ENCODE results near the gene UGP2. TPM values are rescaled to one million over a fixed set of nuclear protein-coding genes. Genes with fewer than 3 reads are reported as not detected.

UGP2 gene
- total RNA-seq (2012; rRNA removed) (58.8 and 101 TPM in 2 replicates), polyA plus RNA-seq (2012; rRNA removed) (36.7 and 45.0 TPM in 2 replicates), Bru-seq, nascent RNA (percentile 82 among the genes with signal in this experiment), BruChase-seq, experiment 1, labeled RNA remaining after a 6-hour chase (percentile 72 among the genes with signal in this experiment), BruChase-seq, experiment 2, labeled RNA remaining after a 2-hour chase (percentile 72 among the genes with signal in this experiment)
- 5.2 and 7.8 TPM in 2 replicates for polyA plus RNA-seq (2012; cell fraction: cytosol; rRNA removed)
- polyA plus RNA-seq (2012; cell fraction: nucleus; rRNA removed; ENCODE audit: low replicate concordance), result 2.2 and 18.2 TPM in 2 replicates
- long read RNA-seq, transcript UGP2-201 (10 exons, 2,338 nt), result minor isoform, 36 of 100 reads
- long read RNA-seq, transcript UGP2-202 (10 exons, 2,136 nt), result major isoform, 41 of 100 reads
- long read RNA-seq, partial matches to known transcripts, result 10 of 100 reads
- long read RNA-seq, other reads (novel, unspliced or antisense), result 10 of 100 reads

- H2AFZ ChIP-seq (replicated peaks; ENCODE audit: low read length, poor library complexity), result peak within 1 kb of the TSS; percentile 95
- CTCF ChIA-PET, result interaction anchor here (0.6 to 2.5 kb wide), 5 partner anchors 19 to 745 kb away, joined by 3 to 15 read pairs (median 4); no protein-coding TSS in a partner anchor
- in situ Hi-C loops (cut with MboI; ENCODE audit: low sequenced_read_pairs), result no loop called here
- TF ChIP-seq MAZ (IDR thresholded peaks at IDR 0.05; ENCODE audit: borderline replicate concordance, low read depth, low read length) (peak; percentile 72; the same call in 1 of the 2 replicates), CEBPB (IDR thresholded peaks at IDR 0.05; ENCODE audit: low read depth, low read length) (no peak), RFX5 (IDR thresholded peaks at IDR 0.05; ENCODE audit: low read depth, low read length) (no peak), CHD1 (IDR thresholded peaks at IDR 0.05; ENCODE audit: low read depth, low read length) (peak; percentile 56; the same call in 1 of the 2 replicates), SMC3 (IDR thresholded peaks at IDR 0.05; ENCODE audit: low read depth, low read length) (no peak), RCOR1 (IDR thresholded peaks at IDR 0.05; ENCODE audit: insufficient replicate concordance, low read length) (no peak), ELK1 (IDR thresholded peaks at IDR 0.05; ENCODE audit: borderline replicate concordance, low read depth, low read length) (no peak), NFE2L2 (IDR thresholded peaks at IDR 0.05; ENCODE audit: low read depth, low read length) (no peak)
- TF ChIP-seq, protein P1, sequence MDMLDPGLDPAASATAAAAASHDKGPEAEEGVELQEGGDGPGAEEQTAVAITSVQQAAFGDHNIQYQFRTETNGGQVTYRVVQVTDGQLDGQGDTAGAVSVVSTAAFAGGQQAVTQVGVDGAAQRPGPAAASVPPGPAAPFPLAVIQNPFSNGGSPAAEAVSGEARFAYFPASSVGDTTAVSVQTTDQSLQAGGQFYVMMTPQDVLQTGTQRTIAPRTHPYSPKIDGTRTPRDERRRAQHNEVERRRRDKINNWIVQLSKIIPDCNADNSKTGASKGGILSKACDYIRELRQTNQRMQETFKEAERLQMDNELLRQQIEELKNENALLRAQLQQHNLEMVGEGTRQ (IDR thresholded peaks at IDR 0.05; ENCODE audit: low read depth, low read length), result no peak
- TF ChIP-seq, protein P2, sequence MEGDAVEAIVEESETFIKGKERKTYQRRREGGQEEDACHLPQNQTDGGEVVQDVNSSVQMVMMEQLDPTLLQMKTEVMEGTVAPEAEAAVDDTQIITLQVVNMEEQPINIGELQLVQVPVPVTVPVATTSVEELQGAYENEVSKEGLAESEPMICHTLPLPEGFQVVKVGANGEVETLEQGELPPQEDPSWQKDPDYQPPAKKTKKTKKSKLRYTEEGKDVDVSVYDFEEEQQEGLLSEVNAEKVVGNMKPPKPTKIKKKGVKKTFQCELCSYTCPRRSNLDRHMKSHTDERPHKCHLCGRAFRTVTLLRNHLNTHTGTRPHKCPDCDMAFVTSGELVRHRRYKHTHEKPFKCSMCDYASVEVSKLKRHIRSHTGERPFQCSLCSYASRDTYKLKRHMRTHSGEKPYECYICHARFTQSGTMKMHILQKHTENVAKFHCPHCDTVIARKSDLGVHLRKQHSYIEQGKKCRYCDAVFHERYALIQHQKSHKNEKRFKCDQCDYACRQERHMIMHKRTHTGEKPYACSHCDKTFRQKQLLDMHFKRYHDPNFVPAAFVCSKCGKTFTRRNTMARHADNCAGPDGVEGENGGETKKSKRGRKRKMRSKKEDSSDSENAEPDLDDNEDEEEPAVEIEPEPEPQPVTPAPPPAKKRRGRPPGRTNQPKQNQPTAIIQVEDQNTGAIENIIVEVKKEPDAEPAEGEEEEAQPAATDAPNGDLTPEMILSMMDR (conservative IDR thresholded peaks at IDR 0.05; ENCODE audit: low read depth, low read length), result 0 out of 2 replicates have a peak, but pooled peaks have one; percentile 27
These were observed at the start of gene UGP2 for GRCh38 chr2:63841254-63842022. Gene UGP2, plus strand, starts transcription at chr2:63841896. Its CDS starts 290 bp downstream, at chr2:63842186.

More at GRCh38 chr2:63841254-63842022, at the start of gene UGP2:
- H2BK15ac ChIP-seq (ENCODE audit: low read depth, low read length), result peak within 1 kb of the TSS; percentile 71
- peak within 1 kb of the TSS; percentile 96 for H3K18ac ChIP-seq (ENCODE audit: low read depth, low read length)
- dilution Hi-C loops (cut with HindIII; ENCODE audit: low sequenced_read_pairs, unreplicated experiment), result no loop called here
- 0% methylated on average over 9 of the region's 59 CpGs; no CpG with 5 or more reads in 1 of the 2 experiments for WGBS, 2 experiments (ENCODE audit: extremely low coverage in 2 of 2, insufficient read length in 1 of 2)
- H3K36me3 ChIP-seq (ENCODE audit: control insufficient read depth, insufficient read depth, low read length), result no peaks in the 10 kb centered on the region
- H2BK20ac ChIP-seq (ENCODE audit: low read depth, low read length), result peak within 1 kb of the TSS; percentile 18; the same call in 1 of the 2 replicates
- H3K4me1 ChIP-seq (ENCODE audit: control insufficient read depth, insufficient read depth, low read length), result peaks cover 6% of the 10 kb centered on the region
- peak within 1 kb of the TSS; percentile 99 for H3K9ac ChIP-seq (ENCODE audit: low read depth, low read length)
- peak within 1 kb of the TSS; percentile 82 for H3K4me2 ChIP-seq (ENCODE audit: low read depth, low read length)
- no peaks in the 10 kb centered on the region for H3K9me3 ChIP-seq (ENCODE audit: control insufficient read depth, insufficient read depth, low read length)
- no peaks in the 10 kb centered on the region for H3K27me3 ChIP-seq (ENCODE audit: control insufficient read depth, insufficient read depth, low read length)
- H3K23ac ChIP-seq (ENCODE audit: low read depth, low read length), result peak within 1 kb of the TSS; percentile 87
- peaks cover 10% of the 10 kb centered on the region; the same call in 1 of the 2 replicates for H4K20me1 ChIP-seq (ENCODE audit: insufficient read depth, low read length)
- peak within 1 kb of the TSS; percentile 69 for H3K4me3 ChIP-seq (ENCODE audit: insufficient read depth, low read depth, low read length)
- H2AK9ac ChIP-seq (replicated peaks; ENCODE audit: low read depth, low read length, poor library complexity), result peak within 1 kb of the TSS; percentile 98
- peak within 1 kb of the TSS; percentile 85 for H4K5ac ChIP-seq (ENCODE audit: low read depth, low read length)
- intact Hi-C loops (cut with micrococcal nuclease), result loop anchor here (1.0 to 5.0 kb wide), 4 partner anchors 47 to 149 kb away; no protein-coding TSS in a partner anchor
- peaks cover 5% of the 10 kb centered on the region for H3K9me1 ChIP-seq (ENCODE audit: insufficient read depth, low read length)
- H3K27ac ChIP-seq (ENCODE audit: insufficient read depth, low read length), result peak within 1 kb of the TSS; percentile 90
- peak within 1 kb of the TSS; percentile 69 for H2BK120ac ChIP-seq (ENCODE audit: low read depth, low read length)
- peak within 1 kb of the TSS; percentile 96 for H3K14ac ChIP-seq (replicated peaks; ENCODE audit: low read depth, low read length)
- H3K56ac ChIP-seq (ENCODE audit: extremely low read depth, insufficient read depth, low read length), result peak within 1 kb of the TSS; percentile 93
- H4K8ac ChIP-seq (ENCODE audit: low read depth in 2 of 2, low read length in 2 of 2), result peak within 1 kb of the TSS; percentile 71 to 90
- H4K91ac ChIP-seq (ENCODE audit: insufficient read depth, low read depth, low read length), result peak within 1 kb of the TSS; percentile 93
- H3K79me1 ChIP-seq (ENCODE audit: low read depth in 1 of 2, low read length in 2 of 2), result peaks cover 11 to 42% of the 10 kb centered on the region in 2 experiments; a peak in 2 of 4 replicates
- peak within 1 kb of the TSS; percentile 95 for H3K4ac ChIP-seq (ENCODE audit: low read depth, low read length)
- no TSS peak for BruUV-seq (replicated peaks)
- H2BK5ac ChIP-seq (ENCODE audit: low read depth, low read length, poor library complexity, severe bottlenecking), result peak within 1 kb of the TSS; percentile 93
- peak; percentile 92 for DNase-seq
- peak within 1 kb of the TSS; percentile 94 for H2AK5ac ChIP-seq (ENCODE audit: low read depth, low read length)
- peak; percentile 82 for ATAC-seq (ENCODE audit: low read depth)
- POLR2A ChIA-PET (ENCODE audit: unreplicated experiment), result interaction anchor here (0.9 to 1.0 kb wide), 3 partner anchors 14 to 143 kb away, joined by 3 to 4 read pairs (median 4); no protein-coding TSS in a partner anchor
